Sigmoid colon (tissue), 4 donors: Measurements from ENCODE around the gene KLHL30.

Experiments used
- CTCF ChIP-seq, 4 experiments: fragments of 450-650 bp in 3 of 4; fragments of 200-600 bp in 1 of 4; IDR thresholded peaks; one replicate each; pipeline ENCODE4 v1.5.1; 2016 to 2019; ENCODE audit warnings: antibody characterized with exemption in 4 of 4, mild to moderate bottlenecking in 3 of 4, moderate library complexity in 2 of 4
- EP300 ChIP-seq, 4 donors: sonication (generic); formaldehyde crosslinking; IDR thresholded peaks; one replicate each; pipeline ENCODE4 v1.6.1; 2017; ENCODE audit warnings: antibody characterized with exemption in 4 of 4
- POLR2A ChIP-seq, 2 donors: fragments of 450-650 bp; IDR thresholded peaks; one replicate each; pipeline ENCODE4 v1.6.1; 2016; ENCODE audit warnings: antibody characterized with exemption in 2 of 2, mild to moderate bottlenecking in 2 of 2, moderate library complexity in 2 of 2
- POLR2AphosphoS5 ChIP-seq, 4 donors: sonication (generic); formaldehyde crosslinking; IDR thresholded peaks; one replicate each; pipeline ENCODE4 v1.6.1; 2017; ENCODE audit warnings: antibody characterized with exemption in 4 of 4

- TF ChIP-seq CTCF (IDR thresholded peaks at IDR 0.05) (no peak), POLR2AphosphoS5 (IDR thresholded peaks at IDR 0.05) (no peak), POLR2A (IDR thresholded peaks at IDR 0.05) (no peak), EP300 (IDR thresholded peaks at IDR 0.05) (no peak)
Observed at GRCh38 chr2:238144262-238144661, 5.8 kb downstream of the KLHL30 start.
